Measurements from ENCODE around the gene LTN1. TPM values are rescaled to one million over a fixed set of nuclear protein-coding genes. Genes with fewer than 3 reads are reported as not detected.

LTN1 gene
- total and polyA plus RNA-seq, 2 donors, result 9.5 to 67.8 TPM

- no peak overlapping the region for H3K27ac ChIP-seq (ENCODE audit: low read depth)
- WGBS, result 94% methylated on average over 2 of the region's 2 CpGs
- H3K4me1 ChIP-seq (ENCODE audit: insufficient read depth), result no peaks in the 10 kb centered on the region
- DNase-seq (ENCODE audit: extremely low spot score), result no peak
- H3K36me3 ChIP-seq (ENCODE audit: insufficient read depth), result peaks cover 2% of the 10 kb centered on the region
- H3K4me3 ChIP-seq (ENCODE audit: low read depth, low read length), result no peak overlapping the region
Measured at GRCh38 chr21:28971171-28971570, 21.5 kb downstream of the LTN1 start.

- Histone ChIP-seq H3K4me1 (ENCODE audit: insufficient read depth) (no peaks in the 10 kb centered on the region), H3K4me3 (ENCODE audit: low read depth, low read length) (no peak overlapping the region), H3K27ac (ENCODE audit: low read depth) (no peak overlapping the region), H3K36me3 (ENCODE audit: insufficient read depth) (no peaks in the 10 kb centered on the region)
- no peak for DNase-seq (ENCODE audit: extremely low spot score)
- WGBS, result 93% methylated on average over 1 of the region's 1 CpG
Measured at GRCh38 chr21:28963831-28964230, 28.8 kb downstream of the LTN1 start.

GRCh38 chr21:28962465-28962864, 30.2 kb downstream of the LTN1 start:
- H3K4me1 ChIP-seq (ENCODE audit: insufficient read depth), result no peaks in the 10 kb centered on the region
- peaks cover 2% of the 10 kb centered on the region for H3K36me3 ChIP-seq (ENCODE audit: insufficient read depth)
- 80% methylated on average over 2 of the region's 2 CpGs for WGBS
- no peak overlapping the region for H3K27ac ChIP-seq (ENCODE audit: low read depth)
- H3K4me3 ChIP-seq (ENCODE audit: low read depth, low read length), result no peak overlapping the region
- DNase-seq (ENCODE audit: extremely low spot score), result no peak

GRCh38 chr21:28961927-28962326, 30.8 kb downstream of the LTN1 start:
- no peak overlapping the region for H3K4me3 ChIP-seq (ENCODE audit: low read depth, low read length)
- H3K36me3 ChIP-seq (ENCODE audit: insufficient read depth), result peaks cover 2% of the 10 kb centered on the region
- WGBS, result 76% methylated on average over 3 of the region's 3 CpGs
- no peak overlapping the region for H3K27ac ChIP-seq (ENCODE audit: low read depth)
- H3K4me1 ChIP-seq (ENCODE audit: insufficient read depth), result no peaks in the 10 kb centered on the region
- peak; percentile 23 for DNase-seq (ENCODE audit: extremely low spot score)

GRCh38 chr21:28960245-28960644, 32.4 kb downstream of the LTN1 start:
- 91% methylated on average over 1 of the region's 1 CpG for WGBS
- Histone ChIP-seq H3K4me3 (ENCODE audit: low read depth, low read length) (no peak overlapping the region), H3K27ac (ENCODE audit: low read depth) (no peak overlapping the region), H3K36me3 (ENCODE audit: insufficient read depth) (peaks cover 2% of the 10 kb centered on the region), H3K4me1 (ENCODE audit: insufficient read depth) (no peaks in the 10 kb centered on the region)
- no peak for DNase-seq (ENCODE audit: extremely low spot score)

GRCh38 chr21:28959367-28960099, 33.1 kb downstream of the LTN1 start:
- no peak for DNase-seq (ENCODE audit: extremely low spot score)
- H3K36me3 ChIP-seq (ENCODE audit: insufficient read depth), result peaks cover 4% of the 10 kb centered on the region

GRCh38 chr21:28953247-28953646, 39.4 kb downstream of the LTN1 start:
- no peak for DNase-seq (ENCODE audit: extremely low spot score)
- Histone ChIP-seq H3K4me3 (ENCODE audit: low read depth, low read length) (no peak overlapping the region), H3K27ac (ENCODE audit: low read depth) (no peak overlapping the region), H3K4me1 (ENCODE audit: insufficient read depth) (no peaks in the 10 kb centered on the region), H3K36me3 (ENCODE audit: insufficient read depth) (peaks cover 2% of the 10 kb centered on the region)
- WGBS, result 99% methylated on average over 2 of the region's 2 CpGs

More at GRCh38 chr21:28959367-28960099, 33.1 kb downstream of the LTN1 start:
- WGBS, result 81% methylated on average over 7 of the region's 7 CpGs
- no peak overlapping the region for H3K4me3 ChIP-seq (ENCODE audit: low read depth, low read length)
- no peak overlapping the region for H3K27ac ChIP-seq (ENCODE audit: low read depth)
- H3K4me1 ChIP-seq (ENCODE audit: insufficient read depth), result no peaks in the 10 kb centered on the region

GRCh38 chr21:28952686-28953085, 40.0 kb downstream of the LTN1 start:
- no peak overlapping the region for H3K4me3 ChIP-seq (ENCODE audit: low read depth, low read length)
- DNase-seq (ENCODE audit: extremely low spot score), result no peak
- no peak overlapping the region for H3K27ac ChIP-seq (ENCODE audit: low read depth)
- 94% methylated on average over 1 of the region's 1 CpG for WGBS
- H3K36me3 ChIP-seq (ENCODE audit: insufficient read depth), result peaks cover 2% of the 10 kb centered on the region
- H3K4me1 ChIP-seq (ENCODE audit: insufficient read depth), result no peaks in the 10 kb centered on the region

- 86% methylated on average over 2 of the region's 2 CpGs for WGBS
- no peaks in the 10 kb centered on the region for H3K4me1 ChIP-seq (ENCODE audit: insufficient read depth)
- no peak overlapping the region for H3K4me3 ChIP-seq (ENCODE audit: low read depth, low read length)
- no peak for DNase-seq (ENCODE audit: extremely low spot score)
- H3K36me3 ChIP-seq (ENCODE audit: insufficient read depth), result no peaks in the 10 kb centered on the region
- no peak overlapping the region for H3K27ac ChIP-seq (ENCODE audit: low read depth)
Measured at GRCh38 chr21:28949318-28949717, 43.4 kb downstream of the LTN1 start.

GRCh38 chr21:28944296-28944695, 48.4 kb downstream of the LTN1 start:
- Histone ChIP-seq H3K4me1 (ENCODE audit: insufficient read depth) (no peaks in the 10 kb centered on the region), H3K27ac (ENCODE audit: low read depth) (no peak overlapping the region)
- DNase-seq (ENCODE audit: extremely low spot score), result no peak

GRCh38 chr21:28943631-28944030, 49.0 kb downstream of the LTN1 start:
- WGBS, result 69% methylated on average over 2 of the region's 2 CpGs
- Histone ChIP-seq H3K4me1 (ENCODE audit: insufficient read depth) (no peaks in the 10 kb centered on the region), H3K4me3 (ENCODE audit: low read depth, low read length) (no peak overlapping the region), H3K27ac (ENCODE audit: low read depth) (no peak overlapping the region), H3K36me3 (ENCODE audit: insufficient read depth) (peaks cover 5% of the 10 kb centered on the region)
- DNase-seq (ENCODE audit: extremely low spot score), result no peak

More at GRCh38 chr21:28944296-28944695, 48.4 kb downstream of the LTN1 start:
- no peak overlapping the region for H3K4me3 ChIP-seq (ENCODE audit: low read depth, low read length)
- H3K36me3 ChIP-seq (ENCODE audit: insufficient read depth), result peaks cover 5% of the 10 kb centered on the region

GRCh38 chr21:28938726-28939125, 54.0 kb downstream of the LTN1 start:
- Histone ChIP-seq H3K4me3 (ENCODE audit: low read depth, low read length) (no peak overlapping the region), H3K4me1 (ENCODE audit: insufficient read depth) (no peaks in the 10 kb centered on the region), H3K27ac (ENCODE audit: low read depth) (no peak overlapping the region), H3K36me3 (ENCODE audit: insufficient read depth) (peaks cover 8% of the 10 kb centered on the region)
- 88% methylated on average over 2 of the region's 2 CpGs for WGBS
- DNase-seq (ENCODE audit: extremely low spot score), result no peak

- WGBS, result 79% methylated on average over 2 of the region's 2 CpGs
- H3K36me3 ChIP-seq (ENCODE audit: insufficient read depth), result peaks cover 6% of the 10 kb centered on the region
- no peak for DNase-seq (ENCODE audit: extremely low spot score)
- no peak overlapping the region for H3K4me3 ChIP-seq (ENCODE audit: low read depth, low read length)
- H3K27ac ChIP-seq (ENCODE audit: low read depth), result no peak overlapping the region
- H3K4me1 ChIP-seq (ENCODE audit: insufficient read depth), result no peaks in the 10 kb centered on the region
Measured at GRCh38 chr21:28937737-28938136, 54.9 kb downstream of the LTN1 start.

- no peak overlapping the region for H3K4me3 ChIP-seq (ENCODE audit: low read depth, low read length)
- H3K36me3 ChIP-seq (ENCODE audit: insufficient read depth), result peaks cover 3% of the 10 kb centered on the region
- WGBS, result 81% methylated on average over 2 of the region's 2 CpGs
- DNase-seq (ENCODE audit: extremely low spot score), result no peak
- H3K4me1 ChIP-seq (ENCODE audit: insufficient read depth), result no peaks in the 10 kb centered on the region
- H3K27ac ChIP-seq (ENCODE audit: low read depth), result no peak overlapping the region
Measured at GRCh38 chr21:28936721-28937120, 56.0 kb downstream of the LTN1 start.
